ENCODE measurements around the gene ITGA6. TPM values are rescaled to one million over a fixed set of nuclear protein-coding genes. Genes with fewer than 3 reads are reported as not detected.

Gene ITGA6
- total RNA-seq, 1 donor from 2014 or later, result 26.1 TPM

- DNase-seq (ENCODE audit: extremely low spot score, unreplicated experiment), result no peak
- H3K9me3 Mint-ChIP-seq, result peaks cover 6% of the 10 kb centered on the region
- H3K4me1 Mint-ChIP-seq (ENCODE audit: unreplicated experiment), result no peaks in the 10 kb centered on the region
- no peaks in the 10 kb centered on the region for H3K36me3 Mint-ChIP-seq
- H3K27me3 Mint-ChIP-seq, result peaks cover 8% of the 10 kb centered on the region
- H3K4me3 Mint-ChIP-seq, result no peak overlapping the region
- no peak for TF ChIP-seq CTCF (conservative IDR thresholded peaks at IDR 0.05)
- no peak overlapping the region for H3K27ac Mint-ChIP-seq
Measured at GRCh38 chr2:172416447-172417058, 10.8 kb upstream of the ITGA6 start.

- no peak overlapping the region for H3K27ac Mint-ChIP-seq
- no peak overlapping the region for H3K4me3 Mint-ChIP-seq
- peaks cover 6% of the 10 kb centered on the region for H3K9me3 Mint-ChIP-seq
- H3K36me3 Mint-ChIP-seq, result no peaks in the 10 kb centered on the region
- TF ChIP-seq CTCF (conservative IDR thresholded peaks at IDR 0.05), result no peak
- H3K27me3 Mint-ChIP-seq, result peaks cover 25% of the 10 kb centered on the region
- DNase-seq (ENCODE audit: extremely low spot score, unreplicated experiment), result no peak
- no peaks in the 10 kb centered on the region for H3K4me1 Mint-ChIP-seq (ENCODE audit: unreplicated experiment)
Measured at GRCh38 chr2:172420216-172420615, 7.2 kb upstream of the ITGA6 start.

DNA sequence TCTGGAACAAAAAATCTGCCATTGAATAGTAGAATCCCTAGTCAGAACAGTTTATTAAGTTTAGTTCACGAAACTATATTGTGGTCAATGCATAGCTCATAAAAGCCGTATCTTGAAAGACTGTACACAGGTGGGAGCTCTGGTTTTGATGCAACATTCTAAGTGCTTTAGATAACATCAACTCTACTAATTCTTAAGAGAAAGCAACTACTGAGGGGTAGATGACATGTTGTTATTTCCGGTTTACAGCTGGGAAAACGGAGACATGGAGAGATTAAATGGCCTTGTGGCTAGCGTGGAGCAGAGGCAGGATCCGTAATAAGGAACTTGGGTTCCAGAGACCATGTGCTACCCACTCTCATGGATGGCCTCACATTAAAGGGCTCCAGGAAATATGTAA, 4.2 kb upstream of the ITGA6 start:
- Mint-ChIP-seq H3K9me3 (peaks cover 6% of the 10 kb centered on the region), H3K27ac (no peak overlapping the region), H3K4me3 (no peak overlapping the region), H3K27me3 (peaks cover 43% of the 10 kb centered on the region), H3K36me3 (no peaks in the 10 kb centered on the region), H3K4me1 (ENCODE audit: unreplicated experiment) (no peaks in the 10 kb centered on the region)
- DNase-seq (ENCODE audit: extremely low spot score, unreplicated experiment), result no peak
- no peak for TF ChIP-seq CTCF (conservative IDR thresholded peaks at IDR 0.05)

DNA sequence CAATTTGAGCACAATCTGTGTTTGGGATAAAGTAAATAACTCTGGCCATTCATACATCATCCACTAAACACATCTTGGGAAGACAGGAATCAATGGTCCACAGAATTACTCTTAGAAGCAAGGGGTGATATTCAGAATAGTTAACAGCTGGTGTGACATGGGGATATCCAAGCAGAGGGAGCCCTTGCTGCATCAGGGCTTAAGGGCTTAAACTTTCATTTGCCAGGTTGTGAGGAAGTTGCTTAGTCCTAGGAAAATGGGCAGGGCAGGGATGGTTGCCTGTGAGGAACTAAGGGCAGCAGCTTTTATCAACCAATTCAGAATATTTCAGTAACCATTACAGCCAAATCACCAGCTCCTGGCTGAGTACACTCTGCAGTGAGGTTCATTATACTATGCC, 2.0 kb upstream of the ITGA6 start:
- H3K27ac Mint-ChIP-seq, result no peak overlapping the region
- H3K9me3 Mint-ChIP-seq, result no peaks in the 10 kb centered on the region
- no peak for DNase-seq (ENCODE audit: extremely low spot score, unreplicated experiment)
- H3K4me1 Mint-ChIP-seq (ENCODE audit: unreplicated experiment), result peaks cover 8% of the 10 kb centered on the region
- peaks cover 58% of the 10 kb centered on the region for H3K27me3 Mint-ChIP-seq
- H3K36me3 Mint-ChIP-seq, result no peaks in the 10 kb centered on the region
- no peak for TF ChIP-seq CTCF (conservative IDR thresholded peaks at IDR 0.05)
- H3K4me3 Mint-ChIP-seq, result no peak overlapping the region

DNA sequence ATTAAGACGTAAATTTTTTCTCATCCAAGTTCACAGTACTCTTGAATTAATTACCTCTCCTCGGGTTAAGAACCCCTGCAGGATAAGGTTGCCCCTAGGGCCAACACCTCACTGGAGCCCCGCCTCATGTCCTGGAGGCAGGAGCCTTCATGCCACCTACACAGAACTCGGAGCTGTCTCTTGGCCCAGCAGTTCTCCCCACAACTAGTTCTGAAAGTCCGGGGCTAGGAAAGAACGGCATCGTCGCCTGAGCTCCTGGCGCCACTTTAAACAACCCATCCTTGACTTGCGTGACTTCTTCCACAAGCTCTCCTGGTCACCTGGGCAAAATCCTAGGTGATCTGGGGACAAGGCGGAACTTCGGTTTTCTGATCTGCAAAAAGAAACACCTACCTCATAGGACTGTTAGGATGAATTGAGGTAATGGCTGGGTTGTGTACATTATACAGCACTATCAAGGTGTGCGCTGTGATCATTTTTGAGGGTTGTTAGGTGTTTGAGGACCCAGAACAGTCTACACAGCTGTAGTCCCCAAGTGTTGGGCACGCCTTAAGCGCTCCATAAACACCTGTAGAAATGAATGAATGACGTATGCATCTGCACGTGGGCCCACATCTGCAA, 641 bp upstream of the ITGA6 start:
- peak overlapping the region; percentile 79 for H3K27ac Mint-ChIP-seq
- H3K9me3 Mint-ChIP-seq, result no peaks in the 10 kb centered on the region
- H3K27me3 Mint-ChIP-seq, result peaks cover 58% of the 10 kb centered on the region
- TF ChIP-seq CTCF (conservative IDR thresholded peaks at IDR 0.05), result no peak
- no peaks in the 10 kb centered on the region for H3K36me3 Mint-ChIP-seq
- DNase-seq (ENCODE audit: extremely low spot score, unreplicated experiment), result no peak
- peak overlapping the region; percentile 87 for H3K4me3 Mint-ChIP-seq
- peaks cover 8% of the 10 kb centered on the region for H3K4me1 Mint-ChIP-seq (ENCODE audit: unreplicated experiment)
